Neural progenitor cell (in vitro differentiated cells): Measurements from ENCODE around the gene TMEM147. TPM values are rescaled to one million over a fixed set of nuclear protein-coding genes. Genes with fewer than 3 reads are reported as not detected.

Experiments used
- DNase-seq: peaks from one replicate; pipeline ENCODE4 v3.0.0-alpha.2; 2016; ENCODE audit warnings: low spot score
- H2AFZ ChIP-seq: fragments of 200-600 bp; sonication (generic); replicated peaks from 2 replicates; pipeline ENCODE4 v1.6.1; 2016; ENCODE audit warnings: antibody characterized with exemption
- H3F3A ChIP-seq: fragments of 200-600 bp; sonication (generic); 2 replicates; pipeline ENCODE4 v1.6.1; 2016; ENCODE audit warnings: antibody characterized with exemption, low read depth
- H3K27ac ChIP-seq: fragments of 200-600 bp; sonication (generic); 2 replicates; pipeline ENCODE4 v1.5.1; 2016; ENCODE audit warnings: mild to moderate bottlenecking
- H3K27me3 ChIP-seq: fragments of 200-600 bp; sonication (generic); 2 replicates; pipeline ENCODE4 v1.6.1; 2016; ENCODE audit warnings: mild to moderate bottlenecking, moderate library complexity
- H3K36me3 ChIP-seq: fragments of 200-600 bp; sonication (generic); 2 replicates; pipeline ENCODE4 v1.5.1; 2016
- H3K4me1 ChIP-seq: fragments of 200-600 bp; sonication (generic); 2 replicates; pipeline ENCODE4 v1.6.1; 2016; ENCODE audit warnings: mixed run types
- H3K4me2 ChIP-seq: fragments of 200-600 bp; sonication (generic); 2 replicates; pipeline ENCODE4 v1.6.1; 2016
- H3K4me3 ChIP-seq: fragments of 200-600 bp; sonication (generic); 2 replicates; pipeline ENCODE4 v1.5.1; 2016
- H3K79me2 ChIP-seq: fragments of 200-600 bp; sonication (generic); 2 replicates; pipeline ENCODE4 v1.6.1; 2016; ENCODE audit warnings: low read depth
- H3K9ac ChIP-seq: fragments of 200-600 bp; sonication (generic); 2 replicates; pipeline ENCODE4 v1.6.1; 2016
- H3K9me3 ChIP-seq: fragments of 200-600 bp; sonication (generic); 2 replicates; pipeline ENCODE4 v1.5.1; 2016; ENCODE audit warnings: low read depth
- H4K20me1 ChIP-seq: fragments of 200-600 bp; sonication (generic); 2 replicates; pipeline ENCODE4 v1.6.1; 2016; ENCODE audit warnings: low read depth
- H3K27ac Mint-ChIP-seq: 3 replicates; pipeline ENCODE4 v1.8.0; 2021; ENCODE audit warnings: mixed read lengths
- H3K27me3 Mint-ChIP-seq: 2 replicates; pipeline ENCODE4 v1.8.0; 2022; ENCODE audit warnings: low read depth, mild to moderate bottlenecking, inconsistent platforms, moderate library complexity, mixed read lengths; ENCODE audit not compliant: insufficient read depth
- H3K36me3 Mint-ChIP-seq: 3 replicates; pipeline ENCODE4 v1.8.0; 2021; ENCODE audit warnings: mixed read lengths
- H3K4me1 Mint-ChIP-seq: 3 replicates; pipeline ENCODE4 v1.8.0; 2021; ENCODE audit warnings: mixed read lengths
- H3K4me3 Mint-ChIP-seq: 3 replicates; pipeline ENCODE4 v1.8.0; 2021; ENCODE audit warnings: mild to moderate bottlenecking, moderate library complexity, mixed read lengths
- H3K9me3 Mint-ChIP-seq: 3 replicates; pipeline ENCODE4 v1.8.0; 2020; ENCODE audit warnings: mixed read lengths
- EZH2 ChIP-seq: fragments of 200-600 bp; sonication (generic); IDR thresholded peaks from 2 replicates; pipeline ENCODE4 v1.6.1; 2017; ENCODE audit warnings: antibody characterized with exemption, mild to moderate bottlenecking, moderate library complexity
- EZH2phosphoT487 ChIP-seq: fragments of 200-600 bp; sonication (generic); IDR thresholded peaks from 2 replicates; pipeline ENCODE4 v1.6.1; 2017; ENCODE audit warnings: antibody characterized with exemption
- total RNA-seq: library from RNA; depleted of rRNA; stranded (reverse); fragments of >200 nt; gene quantifications from 2 replicates; pipeline ENCODE4 v1.2.3, GENCODE V29; 2015; ENCODE audit warnings: low replicate concordance
- TF ChIP-seq, protein P1 (sequence below): fragments of 200-600 bp; sonication (generic); IDR thresholded peaks from 2 replicates; pipeline ENCODE4 v1.5.1; 2017; ENCODE audit warnings: antibody characterized with exemption, mild to moderate bottlenecking

Gene TMEM147
- total RNA-seq, 1 donor from 2014 or later = 57.8 TPM

DNA sequence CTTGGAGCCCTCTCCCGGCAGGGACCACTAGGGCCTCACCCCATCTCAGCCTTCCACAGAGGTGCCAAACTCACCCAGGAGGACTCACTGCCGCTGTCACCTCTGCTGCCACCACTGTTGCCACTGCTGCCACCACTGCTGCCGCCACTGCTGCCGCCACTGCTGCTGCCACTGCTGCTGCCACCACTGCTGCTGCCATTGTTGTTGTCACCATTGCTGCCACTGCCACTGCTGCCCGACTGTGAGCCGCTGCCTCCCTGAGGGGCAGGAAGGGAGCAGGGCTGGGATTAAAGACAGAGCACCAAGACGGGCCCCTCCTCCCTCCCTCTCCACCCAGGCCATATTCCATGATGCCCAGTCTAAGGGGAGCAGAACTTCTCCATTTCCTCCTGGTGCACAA, 34.1 kb upstream of the TMEM147 start:
- Mint-ChIP-seq H3K9me3 (no peaks in the 10 kb centered on the region), H3K27ac (no peak overlapping the region), H3K27me3 (peaks cover 41% of the 10 kb centered on the region), H3K36me3 (no peaks in the 10 kb centered on the region), H3K4me1 (peaks cover 7% of the 10 kb centered on the region), H3K4me3 (no peak overlapping the region)
- Histone ChIP-seq H3K36me3 (no peaks in the 10 kb centered on the region), H3K4me2 (no peak overlapping the region), H3K27ac (no peak overlapping the region), H3K4me3 (no peak overlapping the region), H2AFZ (no peak overlapping the region), H4K20me1 (no peaks in the 10 kb centered on the region), H3K9me3 (no peaks in the 10 kb centered on the region), H3K4me1 (peaks cover 4% of the 10 kb centered on the region), H3K79me2 (peaks cover 19% of the 10 kb centered on the region), H3K9ac (no peak overlapping the region), H3F3A (peaks cover 10% of the 10 kb centered on the region), H3K27me3 (peaks cover 28% of the 10 kb centered on the region)
- DNase-seq = no peak
- TF ChIP-seq, protein P1, sequence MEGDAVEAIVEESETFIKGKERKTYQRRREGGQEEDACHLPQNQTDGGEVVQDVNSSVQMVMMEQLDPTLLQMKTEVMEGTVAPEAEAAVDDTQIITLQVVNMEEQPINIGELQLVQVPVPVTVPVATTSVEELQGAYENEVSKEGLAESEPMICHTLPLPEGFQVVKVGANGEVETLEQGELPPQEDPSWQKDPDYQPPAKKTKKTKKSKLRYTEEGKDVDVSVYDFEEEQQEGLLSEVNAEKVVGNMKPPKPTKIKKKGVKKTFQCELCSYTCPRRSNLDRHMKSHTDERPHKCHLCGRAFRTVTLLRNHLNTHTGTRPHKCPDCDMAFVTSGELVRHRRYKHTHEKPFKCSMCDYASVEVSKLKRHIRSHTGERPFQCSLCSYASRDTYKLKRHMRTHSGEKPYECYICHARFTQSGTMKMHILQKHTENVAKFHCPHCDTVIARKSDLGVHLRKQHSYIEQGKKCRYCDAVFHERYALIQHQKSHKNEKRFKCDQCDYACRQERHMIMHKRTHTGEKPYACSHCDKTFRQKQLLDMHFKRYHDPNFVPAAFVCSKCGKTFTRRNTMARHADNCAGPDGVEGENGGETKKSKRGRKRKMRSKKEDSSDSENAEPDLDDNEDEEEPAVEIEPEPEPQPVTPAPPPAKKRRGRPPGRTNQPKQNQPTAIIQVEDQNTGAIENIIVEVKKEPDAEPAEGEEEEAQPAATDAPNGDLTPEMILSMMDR = no peak
- TF ChIP-seq EZH2 = no peak
- no peak for TF ChIP-seq EZH2phosphoT487

DNA sequence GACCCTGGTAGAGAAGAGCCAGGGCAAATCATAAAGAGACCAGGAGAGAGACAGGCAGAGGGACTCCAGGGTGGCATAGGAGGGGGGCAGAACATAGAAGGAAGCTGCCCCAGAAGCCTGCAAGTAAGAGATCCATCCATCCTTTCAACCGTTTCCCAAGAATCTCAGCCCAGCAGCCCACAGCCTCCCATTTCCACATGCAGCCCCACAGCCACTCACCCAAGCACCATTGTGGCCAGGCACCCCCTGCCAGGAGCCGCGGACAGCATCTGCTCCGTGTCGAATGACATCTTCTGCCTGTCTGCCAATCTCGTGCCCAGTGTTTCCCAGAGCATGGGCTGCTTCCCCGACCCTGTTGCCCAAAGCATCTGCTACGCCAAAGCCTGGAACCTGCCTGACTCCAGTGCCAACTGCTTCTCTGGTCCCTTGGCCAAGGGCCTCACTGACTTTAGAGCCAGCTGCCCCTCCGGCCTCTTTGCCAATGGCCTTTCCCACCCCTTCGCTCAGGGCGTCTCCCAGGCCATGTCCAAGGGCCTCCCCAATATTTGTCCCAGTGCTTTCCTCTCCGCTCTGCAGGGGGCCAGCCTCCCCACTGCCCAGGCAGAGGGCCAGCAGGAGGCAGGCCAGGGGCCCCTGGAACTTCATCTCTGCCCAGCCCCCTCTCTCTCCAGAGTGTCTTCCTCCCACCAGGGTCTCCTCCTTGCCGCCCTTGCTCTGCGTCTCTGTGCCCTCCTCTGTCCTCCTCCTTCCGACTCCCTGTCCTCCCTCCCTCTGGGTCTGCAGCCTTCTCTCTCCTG, 32.4 kb upstream of the TMEM147 start:
- Histone ChIP-seq H3K27me3 (peaks cover 28% of the 10 kb centered on the region), H3K9ac (no peak overlapping the region), H3K4me1 (peaks cover 4% of the 10 kb centered on the region), H3F3A (peaks cover 10% of the 10 kb centered on the region), H3K79me2 (peaks cover 18% of the 10 kb centered on the region), H3K36me3 (no peaks in the 10 kb centered on the region), H3K9me3 (no peaks in the 10 kb centered on the region), H3K4me2 (no peak overlapping the region), H3K4me3 (no peak overlapping the region), H4K20me1 (no peaks in the 10 kb centered on the region), H3K27ac (no peak overlapping the region), H2AFZ (no peak overlapping the region)
- DNase-seq = no peak
- no peak overlapping the region for H3K27ac Mint-ChIP-seq
- H3K27me3 Mint-ChIP-seq = peaks cover 37% of the 10 kb centered on the region
- no peaks in the 10 kb centered on the region for H3K36me3 Mint-ChIP-seq
- no peak overlapping the region for H3K4me3 Mint-ChIP-seq
- H3K4me1 Mint-ChIP-seq = peaks cover 7% of the 10 kb centered on the region
- no peaks in the 10 kb centered on the region for H3K9me3 Mint-ChIP-seq
- TF ChIP-seq, protein P1 = no peak
- TF ChIP-seq EZH2 (no peak), EZH2phosphoT487 (no peak)

DNA sequence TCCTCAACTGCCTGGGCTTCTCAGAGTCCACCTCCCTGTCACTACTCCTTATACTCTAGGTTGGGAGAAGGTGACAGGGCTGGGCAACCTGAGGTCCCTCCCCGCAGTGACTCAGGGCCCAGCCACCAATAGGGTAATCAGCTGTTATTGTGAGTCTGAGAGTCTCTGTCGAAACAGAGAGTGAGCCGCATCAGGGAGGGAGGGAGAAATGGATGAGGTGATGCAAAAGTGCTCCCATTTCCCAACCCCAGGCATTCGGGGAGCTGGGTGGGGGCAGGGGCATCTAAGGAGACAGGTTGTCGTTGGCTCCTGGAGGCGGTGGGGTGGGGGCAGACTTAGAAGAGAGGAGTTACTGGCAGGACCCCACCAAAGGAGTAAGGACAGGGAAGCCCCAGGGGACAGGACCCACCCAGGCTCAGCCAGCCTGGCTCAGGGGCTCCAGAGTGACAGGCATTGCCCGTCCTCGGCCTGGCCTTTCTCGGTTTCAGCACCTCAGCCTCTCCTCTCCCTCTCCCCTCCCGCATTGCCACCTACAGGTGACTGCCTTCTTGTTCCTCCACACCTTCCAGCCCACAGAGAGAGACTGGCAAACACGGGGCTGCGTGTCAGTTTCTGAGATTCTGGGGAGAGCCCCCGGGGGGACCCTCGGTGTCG, 31.7 kb upstream of the TMEM147 start, which contains the start of gene DMKN:
Gene DMKN, minus strand, starts transcription at position 22 of the 654 bp plus-strand sequence. CDS start 174 bp downstream, outside the sequence.
- H3K4me2 ChIP-seq = peak within 1 kb of the TSS; percentile 42
- H3K4me1 ChIP-seq = peaks cover 4% of the 10 kb centered on the region
- Mint-ChIP-seq H3K27ac (no peak within 1 kb of the TSS), H3K4me1 (peaks cover 7% of the 10 kb centered on the region), H3K9me3 (no peaks in the 10 kb centered on the region), H3K27me3 (peaks cover 31% of the 10 kb centered on the region), H3K36me3 (no peaks in the 10 kb centered on the region), H3K4me3 (no peak within 1 kb of the TSS)
- H4K20me1 ChIP-seq = no peaks in the 10 kb centered on the region
- H3K36me3 ChIP-seq = no peaks in the 10 kb centered on the region
- peak; percentile 27 for DNase-seq
- H3F3A ChIP-seq = peaks cover 10% of the 10 kb centered on the region
- no peak for TF ChIP-seq EZH2
- TF ChIP-seq EZH2phosphoT487 = no peak
- TF ChIP-seq, protein P1 = peak; percentile 23
- no peak within 1 kb of the TSS for H3K9ac ChIP-seq
- H3K4me3 ChIP-seq = no peak within 1 kb of the TSS
- peaks cover 11% of the 10 kb centered on the region for H3K79me2 ChIP-seq
- peak within 1 kb of the TSS; percentile 50 for H2AFZ ChIP-seq
- H3K27ac ChIP-seq = no peak within 1 kb of the TSS
- peaks cover 28% of the 10 kb centered on the region for H3K27me3 ChIP-seq
- H3K9me3 ChIP-seq = no peaks in the 10 kb centered on the region
